GM23338 (cell line): ENCODE measurements around the gene KISS1. TPM values are rescaled to one million over a fixed set of nuclear protein-coding genes. Genes with fewer than 3 reads are reported as not detected.

Experiments used
- ATAC-seq: fragments of 200-7000 bp; cut with Tn5 transposase; 3 replicates; pipeline ENCODE4 v1.9.1; 2020
- DNase-seq: peaks from one replicate; pipeline ENCODE4 v3.0.0-alpha.2; 2015; ENCODE audit warnings: low spot score
- H2AFZ ChIP-seq: fragments of 200-600 bp; sonication (generic); 2 replicates; pipeline ENCODE4 v1.8.0; 2016; ENCODE audit warnings: antibody characterized with exemption, mild to moderate bottlenecking, moderate library complexity
- H3F3A ChIP-seq: fragments of 200-600 bp; sonication (generic); replicated peaks from 2 replicates; pipeline ENCODE4 v1.8.0; 2017; ENCODE audit warnings: antibody characterized with exemption, mixed run types, low read depth
- H3K27ac ChIP-seq: fragments of 200-600 bp; sonication (generic); 2 replicates; pipeline ENCODE4 v1.6.1; 2016; ENCODE audit warnings: low read depth
- H3K27me3 ChIP-seq: fragments of 200-600 bp; sonication (generic); 2 replicates; pipeline ENCODE4 v1.8.0; 2016; ENCODE audit warnings: mild to moderate bottlenecking, mixed run types, moderate library complexity; ENCODE audit not compliant: insufficient read depth
- H3K36me3 ChIP-seq: fragments of 200-600 bp; sonication (generic); 2 replicates; pipeline ENCODE4 v1.8.0; 2016; ENCODE audit warnings: mild to moderate bottlenecking; ENCODE audit not compliant: insufficient read depth
- H3K4me1 ChIP-seq: fragments of 200-600 bp; sonication (generic); 2 replicates; pipeline ENCODE4 v1.8.0; 2016; ENCODE audit warnings: mild to moderate bottlenecking, moderate library complexity; ENCODE audit not compliant: insufficient read depth
- H3K4me2 ChIP-seq: fragments of 200-600 bp; sonication (generic); 2 replicates; pipeline ENCODE4 v1.7.1; 2017; ENCODE audit warnings: mixed run types
- H3K4me3 ChIP-seq: fragments of 200-600 bp; sonication (generic); 2 replicates; pipeline ENCODE4 v1.6.1; 2016; ENCODE audit warnings: mixed run types
- H3K79me2 ChIP-seq: fragments of 200-600 bp; sonication (generic); replicated peaks from 2 replicates; pipeline ENCODE4 v1.8.0; 2017; ENCODE audit warnings: mild to moderate bottlenecking; ENCODE audit not compliant: insufficient read depth
- H3K9me2 ChIP-seq: fragments of 200-600 bp; sonication (generic); 2 replicates; pipeline ENCODE4 v1.8.0; 2017; ENCODE audit not compliant: insufficient read depth
- H4K20me1 ChIP-seq: fragments of 200-600 bp; sonication (generic); replicated peaks from 2 replicates; pipeline ENCODE4 v1.8.0; 2017; ENCODE audit warnings: mild to moderate bottlenecking; ENCODE audit not compliant: insufficient read depth
- H3K27ac Mint-ChIP-seq: 2 replicates; pipeline ENCODE4 v1.8.0; 2020; ENCODE audit warnings: inconsistent platforms, mild to moderate bottlenecking, moderate library complexity, mixed read lengths
- H3K27me3 Mint-ChIP-seq: 3 replicates; pipeline ENCODE4 v1.8.0; 2022; ENCODE audit warnings: low read depth, mild to moderate bottlenecking, moderate library complexity, mixed read lengths, inconsistent platforms; ENCODE audit not compliant: insufficient read depth, poor library complexity
- H3K36me3 Mint-ChIP-seq: 3 replicates; pipeline ENCODE4 v1.8.0; 2021; ENCODE audit warnings: low read depth, mild to moderate bottlenecking, inconsistent platforms, moderate library complexity, mixed read lengths
- H3K4me1 Mint-ChIP-seq: 3 replicates; pipeline ENCODE4 v1.8.0; 2020; ENCODE audit warnings: mild to moderate bottlenecking, inconsistent platforms, mixed read lengths
- H3K4me3 Mint-ChIP-seq: 3 replicates; pipeline ENCODE4 v1.8.0; 2021; ENCODE audit warnings: moderate library complexity, mild to moderate bottlenecking, inconsistent platforms, mixed read lengths
- H3K9me3 Mint-ChIP-seq: 3 replicates; pipeline ENCODE4 v1.8.0; 2020; ENCODE audit warnings: moderate library complexity, mild to moderate bottlenecking, inconsistent platforms, mixed read lengths
- CREB1 ChIP-seq: fragments of 250-450 bp; sonication (Bioruptor Pico); IDR thresholded peaks from 2 replicates; pipeline ENCODE4 v1.5.0; 2020; ENCODE audit warnings: low read depth, mild to moderate bottlenecking, moderate library complexity
- JUNB ChIP-seq: IDR thresholded peaks from one replicate; pipeline ENCODE4 v1.6.1; 2016; ENCODE audit warnings: antibody characterized with exemption; ENCODE audit not compliant: unreplicated experiment
- STAT1 ChIP-seq: IDR thresholded peaks from one replicate; pipeline ENCODE4 v1.6.1; 2016; ENCODE audit warnings: antibody characterized with exemption; ENCODE audit not compliant: unreplicated experiment
- ZNF114 ChIP-seq: fragments of 250-450 bp; sonication (Bioruptor Pico); IDR thresholded peaks from 2 replicates; pipeline ENCODE4 v1.5.0; 2020; ENCODE audit warnings: mild to moderate bottlenecking, moderate library complexity
- ZNF331 ChIP-seq: fragments of 250-450 bp; sonication (Bioruptor Pico); IDR thresholded peaks from 2 replicates; pipeline ENCODE4 v1.5.0; 2020; ENCODE audit warnings: low read depth, mild to moderate bottlenecking, moderate library complexity
- polyA plus RNA-seq: library from polyadenylated mRNA; unstranded; fragments of >200 nt; fragmentation: Nextera tagmentation; extraction: Ambion mirVana; gene quantifications from 2 replicates; pipeline ENCODE4 v1.2.1, GENCODE V29; 2016
- total RNA-seq: library from RNA; depleted of rRNA; stranded (reverse); fragments of >200 nt; shearing (Covaris generic); gene quantifications from 2 replicates; pipeline ENCODE4 v1.2.3, GENCODE V29; 2014
- TF ChIP-seq, protein P1 (sequence below): IDR thresholded peaks from one replicate; pipeline ENCODE4 v1.6.1; 2018; ENCODE audit warnings: antibody characterized with exemption; ENCODE audit not compliant: unreplicated experiment
- TF ChIP-seq, protein P2 (sequence below): fragments of 250-450 bp; sonication (Bioruptor Pico); IDR thresholded peaks from 2 replicates; pipeline ENCODE4 v1.5.0; 2020; ENCODE audit warnings: mild to moderate bottlenecking, moderate library complexity

The KISS1 gene
- total and polyA plus RNA-seq, 2 experiments from 2014 or later = not detected

DNA sequence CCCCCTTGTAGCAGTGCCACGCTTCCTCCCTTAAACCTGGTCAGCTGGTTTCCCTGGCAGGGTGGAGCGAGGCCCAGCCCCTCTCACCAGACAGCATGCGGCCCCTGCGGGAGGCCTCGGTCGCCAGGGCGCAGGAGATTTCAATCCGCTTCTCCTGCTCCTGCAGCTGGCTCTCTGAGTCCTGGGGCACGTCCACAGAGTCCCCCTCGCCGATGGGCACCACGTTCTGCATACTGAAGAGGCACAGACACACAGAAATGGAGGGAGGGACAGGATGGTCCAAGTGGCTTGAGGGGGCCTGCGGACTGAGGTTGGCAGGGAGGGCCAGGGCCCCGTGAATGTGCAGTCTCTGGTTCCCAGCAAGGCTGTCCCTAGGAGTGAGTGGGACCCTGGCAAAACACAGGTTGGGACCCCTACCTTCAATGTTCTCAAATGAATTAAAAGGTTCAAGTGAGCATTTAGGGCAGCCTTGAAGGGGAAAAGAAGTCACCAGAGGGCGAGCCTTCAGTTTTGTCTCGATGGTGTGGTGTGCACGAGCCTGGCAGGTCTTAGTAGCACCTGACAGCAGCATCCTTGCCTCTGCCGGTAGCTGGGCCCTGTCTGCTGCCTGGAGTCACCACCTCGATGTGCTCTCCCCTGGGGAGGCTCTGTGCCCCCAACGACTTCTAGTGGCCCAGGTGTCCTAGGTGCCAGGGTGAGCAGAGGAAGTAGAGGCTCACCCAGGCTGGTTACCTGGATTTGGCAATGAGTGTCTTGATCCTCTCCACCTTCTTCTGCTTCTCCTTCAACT, 31.9 kb upstream of the KISS1 start:
- Histone ChIP-seq H3K4me3 (no peak overlapping the region), H3K27ac (no peak overlapping the region), H4K20me1 (no peaks in the 10 kb centered on the region), H3K36me3 (no peaks in the 10 kb centered on the region), H3K4me2 (no peak overlapping the region), H3K27me3 (no peaks in the 10 kb centered on the region), H2AFZ (no peak overlapping the region), H3K79me2 (no peaks in the 10 kb centered on the region), H3K9me2 (no peaks in the 10 kb centered on the region), H3F3A (no peaks in the 10 kb centered on the region), H3K4me1 (no peaks in the 10 kb centered on the region)
- H3K4me1 Mint-ChIP-seq = peaks cover 12% of the 10 kb centered on the region
- peaks cover 24% of the 10 kb centered on the region for H3K36me3 Mint-ChIP-seq
- no peaks in the 10 kb centered on the region for H3K9me3 Mint-ChIP-seq
- no peak overlapping the region for H3K4me3 Mint-ChIP-seq
- no peak overlapping the region for H3K27ac Mint-ChIP-seq
- ATAC-seq = no peak
- TF ChIP-seq ZNF331 (no peak), JUNB (no peak), CREB1 (CRISPR knock-in tag) (no peak), ZNF114 (CRISPR knock-in tag) (no peak)
- TF ChIP-seq, protein P1, sequence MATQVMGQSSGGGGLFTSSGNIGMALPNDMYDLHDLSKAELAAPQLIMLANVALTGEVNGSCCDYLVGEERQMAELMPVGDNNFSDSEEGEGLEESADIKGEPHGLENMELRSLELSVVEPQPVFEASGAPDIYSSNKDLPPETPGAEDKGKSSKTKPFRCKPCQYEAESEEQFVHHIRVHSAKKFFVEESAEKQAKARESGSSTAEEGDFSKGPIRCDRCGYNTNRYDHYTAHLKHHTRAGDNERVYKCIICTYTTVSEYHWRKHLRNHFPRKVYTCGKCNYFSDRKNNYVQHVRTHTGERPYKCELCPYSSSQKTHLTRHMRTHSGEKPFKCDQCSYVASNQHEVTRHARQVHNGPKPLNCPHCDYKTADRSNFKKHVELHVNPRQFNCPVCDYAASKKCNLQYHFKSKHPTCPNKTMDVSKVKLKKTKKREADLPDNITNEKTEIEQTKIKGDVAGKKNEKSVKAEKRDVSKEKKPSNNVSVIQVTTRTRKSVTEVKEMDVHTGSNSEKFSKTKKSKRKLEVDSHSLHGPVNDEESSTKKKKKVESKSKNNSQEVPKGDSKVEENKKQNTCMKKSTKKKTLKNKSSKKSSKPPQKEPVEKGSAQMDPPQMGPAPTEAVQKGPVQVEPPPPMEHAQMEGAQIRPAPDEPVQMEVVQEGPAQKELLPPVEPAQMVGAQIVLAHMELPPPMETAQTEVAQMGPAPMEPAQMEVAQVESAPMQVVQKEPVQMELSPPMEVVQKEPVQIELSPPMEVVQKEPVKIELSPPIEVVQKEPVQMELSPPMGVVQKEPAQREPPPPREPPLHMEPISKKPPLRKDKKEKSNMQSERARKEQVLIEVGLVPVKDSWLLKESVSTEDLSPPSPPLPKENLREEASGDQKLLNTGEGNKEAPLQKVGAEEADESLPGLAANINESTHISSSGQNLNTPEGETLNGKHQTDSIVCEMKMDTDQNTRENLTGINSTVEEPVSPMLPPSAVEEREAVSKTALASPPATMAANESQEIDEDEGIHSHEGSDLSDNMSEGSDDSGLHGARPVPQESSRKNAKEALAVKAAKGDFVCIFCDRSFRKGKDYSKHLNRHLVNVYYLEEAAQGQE = no peak
- no peak for DNase-seq
- peaks cover 4% of the 10 kb centered on the region for H3K27me3 Mint-ChIP-seq

DNA sequence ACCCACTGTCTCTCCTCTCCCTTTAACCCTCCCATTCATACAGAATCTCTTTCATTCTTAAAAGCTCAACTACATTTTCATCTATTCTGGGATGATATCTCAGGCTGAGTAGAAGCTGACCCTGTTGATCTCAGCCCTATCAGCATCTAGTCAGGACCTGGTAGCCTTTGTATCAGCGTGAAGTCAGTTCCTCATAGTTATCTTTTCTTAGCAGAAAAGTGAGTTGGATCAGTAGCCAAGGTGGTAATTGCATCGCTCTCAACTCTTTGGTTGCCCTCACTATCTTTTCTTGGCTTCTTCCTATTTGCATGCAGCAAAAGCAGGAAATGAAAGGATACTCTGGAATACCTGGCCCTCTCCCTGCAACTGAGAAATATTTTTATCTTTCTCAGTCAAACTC, 31.1 kb upstream of the KISS1 start:
- no peak overlapping the region for H3K27ac Mint-ChIP-seq
- H3K27me3 Mint-ChIP-seq = peaks cover 4% of the 10 kb centered on the region
- peaks cover 22% of the 10 kb centered on the region for H3K36me3 Mint-ChIP-seq
- TF ChIP-seq, protein P1 = no peak
- TF ChIP-seq JUNB (no peak), STAT1 (no peak), CREB1 (CRISPR knock-in tag) (no peak)
- TF ChIP-seq, protein P2, sequence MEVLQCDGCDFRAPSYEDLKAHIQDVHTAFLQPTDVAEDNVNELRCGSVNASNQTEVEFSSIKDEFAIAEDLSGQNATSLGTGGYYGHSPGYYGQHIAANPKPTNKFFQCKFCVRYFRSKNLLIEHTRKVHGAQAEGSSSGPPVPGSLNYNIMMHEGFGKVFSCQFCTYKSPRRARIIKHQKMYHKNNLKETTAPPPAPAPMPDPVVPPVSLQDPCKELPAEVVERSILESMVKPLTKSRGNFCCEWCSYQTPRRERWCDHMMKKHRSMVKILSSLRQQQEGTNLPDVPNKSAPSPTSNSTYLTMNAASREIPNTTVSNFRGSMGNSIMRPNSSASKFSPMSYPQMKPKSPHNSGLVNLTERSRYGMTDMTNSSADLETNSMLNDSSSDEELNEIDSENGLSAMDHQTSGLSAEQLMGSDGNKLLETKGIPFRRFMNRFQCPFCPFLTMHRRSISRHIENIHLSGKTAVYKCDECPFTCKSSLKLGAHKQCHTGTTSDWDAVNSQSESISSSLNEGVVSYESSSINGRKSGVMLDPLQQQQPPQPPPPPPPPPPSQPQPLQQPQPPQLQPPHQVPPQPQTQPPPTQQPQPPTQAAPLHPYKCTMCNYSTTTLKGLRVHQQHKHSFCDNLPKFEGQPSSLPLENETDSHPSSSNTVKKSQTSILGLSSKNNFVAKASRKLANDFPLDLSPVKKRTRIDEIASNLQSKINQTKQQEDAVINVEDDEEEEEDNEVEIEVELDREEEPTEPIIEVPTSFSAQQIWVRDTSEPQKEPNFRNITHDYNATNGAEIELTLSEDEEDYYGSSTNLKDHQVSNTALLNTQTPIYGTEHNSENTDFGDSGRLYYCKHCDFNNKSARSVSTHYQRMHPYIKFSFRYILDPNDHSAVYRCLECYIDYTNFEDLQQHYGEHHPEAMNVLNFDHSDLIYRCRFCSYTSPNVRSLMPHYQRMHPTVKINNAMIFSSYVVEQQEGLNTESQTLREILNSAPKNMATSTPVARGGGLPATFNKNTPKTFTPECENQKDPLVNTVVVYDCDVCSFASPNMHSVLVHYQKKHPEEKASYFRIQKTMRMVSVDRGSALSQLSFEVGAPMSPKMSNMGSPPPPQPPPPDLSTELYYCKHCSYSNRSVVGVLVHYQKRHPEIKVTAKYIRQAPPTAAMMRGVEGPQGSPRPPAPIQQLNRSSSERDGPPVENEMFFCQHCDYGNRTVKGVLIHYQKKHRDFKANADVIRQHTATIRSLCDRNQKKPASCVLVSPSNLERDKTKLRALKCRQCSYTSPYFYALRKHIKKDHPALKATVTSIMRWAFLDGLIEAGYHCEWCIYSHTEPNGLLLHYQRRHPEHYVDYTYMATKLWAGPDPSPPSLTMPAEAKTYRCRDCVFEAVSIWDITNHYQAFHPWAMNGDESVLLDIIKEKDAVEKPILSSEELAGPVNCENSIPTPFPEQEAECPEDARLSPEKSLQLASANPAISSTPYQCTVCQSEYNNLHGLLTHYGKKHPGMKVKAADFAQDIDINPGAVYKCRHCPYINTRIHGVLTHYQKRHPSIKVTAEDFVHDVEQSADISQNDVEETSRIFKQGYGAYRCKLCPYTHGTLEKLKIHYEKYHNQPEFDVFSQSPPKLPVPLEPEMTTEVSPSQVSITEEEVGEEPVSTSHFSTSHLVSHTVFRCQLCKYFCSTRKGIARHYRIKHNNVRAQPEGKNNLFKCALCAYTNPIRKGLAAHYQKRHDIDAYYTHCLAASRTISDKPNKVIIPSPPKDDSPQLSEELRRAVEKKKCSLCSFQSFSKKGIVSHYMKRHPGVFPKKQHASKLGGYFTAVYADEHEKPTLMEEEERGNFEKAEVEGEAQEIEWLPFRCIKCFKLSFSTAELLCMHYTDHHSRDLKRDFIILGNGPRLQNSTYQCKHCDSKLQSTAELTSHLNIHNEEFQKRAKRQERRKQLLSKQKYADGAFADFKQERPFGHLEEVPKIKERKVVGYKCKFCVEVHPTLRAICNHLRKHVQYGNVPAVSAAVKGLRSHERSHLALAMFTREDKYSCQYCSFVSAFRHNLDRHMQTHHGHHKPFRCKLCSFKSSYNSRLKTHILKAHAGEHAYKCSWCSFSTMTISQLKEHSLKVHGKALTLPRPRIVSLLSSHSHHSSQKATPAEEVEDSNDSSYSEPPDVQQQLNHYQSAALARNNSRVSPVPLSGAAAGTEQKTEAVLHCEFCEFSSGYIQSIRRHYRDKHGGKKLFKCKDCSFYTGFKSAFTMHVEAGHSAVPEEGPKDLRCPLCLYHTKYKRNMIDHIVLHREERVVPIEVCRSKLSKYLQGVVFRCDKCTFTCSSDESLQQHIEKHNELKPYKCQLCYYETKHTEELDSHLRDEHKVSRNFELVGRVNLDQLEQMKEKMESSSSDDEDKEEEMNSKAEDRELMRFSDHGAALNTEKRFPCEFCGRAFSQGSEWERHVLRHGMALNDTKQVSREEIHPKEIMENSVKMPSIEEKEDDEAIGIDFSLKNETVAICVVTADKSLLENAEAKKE (CRISPR knock-in tag) = no peak

More for the DNA sequence above, 31.1 kb upstream of the KISS1 start:
- no peak overlapping the region for H3K4me3 ChIP-seq
- DNase-seq (no peak), ATAC-seq (no peak)
- Mint-ChIP-seq H3K4me3 (no peak overlapping the region), H3K4me1 (peaks cover 12% of the 10 kb centered on the region), H3K9me3 (no peaks in the 10 kb centered on the region)
- H3K4me2 ChIP-seq = no peak overlapping the region
- no peaks in the 10 kb centered on the region for H4K20me1 ChIP-seq
- H3K79me2 ChIP-seq = no peaks in the 10 kb centered on the region
- H3F3A ChIP-seq = no peaks in the 10 kb centered on the region
- no peaks in the 10 kb centered on the region for H3K4me1 ChIP-seq
- no peaks in the 10 kb centered on the region for H3K27me3 ChIP-seq
- no peak overlapping the region for H3K27ac ChIP-seq
- H3K36me3 ChIP-seq = no peaks in the 10 kb centered on the region
- no peaks in the 10 kb centered on the region for H3K9me2 ChIP-seq
- no peak overlapping the region for H2AFZ ChIP-seq
